PC-3 (cell line): Measurements from ENCODE around the gene NET1. TPM values are rescaled to one million over a fixed set of nuclear protein-coding genes. Genes with fewer than 3 reads are reported as not detected.

Experiments used
- ATAC-seq: fragments of 200-7000 bp; cut with Tn5 transposase; 2 replicates; pipeline ENCODE4 v1.9.1; 2020; ENCODE audit warnings: mild to moderate bottlenecking, moderate library complexity
- BruUV-seq: library from RNA; stranded (reverse); fragments of 400-500 nt; replicated peaks from 2 replicates; lab custom pipeline; 2021; lab: Mats Ljungman, UMichigan
- CTCF ChIA-PET: fragments of 300-600 bp; sonication (Branson Sonifier 250); formaldehyde crosslinking; loops from one replicate; lab custom pipeline; 2022; ENCODE audit warnings: antibody characterized with exemption; lab: Charles Lee
- POLR2A ChIA-PET: fragments of 300-600 bp; sonication (Branson Sonifier 250); formaldehyde crosslinking; loops from one replicate; lab custom pipeline; 2022; ENCODE audit warnings: antibody characterized with exemption; ENCODE audit not compliant: unreplicated experiment; lab: Charles Lee
- DNase-seq: peaks from one replicate; pipeline ENCODE4 v3.0.0-alpha.2; 2015
- H2AFZ ChIP-seq: fragments of 300-600 bp; sonication (generic); 2 replicates; pipeline ENCODE4 v1.6.0; 2016; ENCODE audit warnings: antibody characterized with exemption, low read length
- H3F3A ChIP-seq: fragments of 300-600 bp; sonication (generic); one replicate; pipeline ENCODE4 v1.6.0; 2017; ENCODE audit warnings: antibody characterized with exemption, low read length, control low read depth, mild to moderate bottlenecking; ENCODE audit not compliant: unreplicated experiment
- H3K27ac ChIP-seq: fragments of 300-600 bp; sonication (generic); 2 replicates; pipeline ENCODE4 v1.5.1; 2016; ENCODE audit warnings: mild to moderate bottlenecking, low read length
- H3K27me3 ChIP-seq: fragments of 300-600 bp; sonication (generic); 2 replicates; pipeline ENCODE4 v1.6.1; 2016; ENCODE audit warnings: low read length, mixed read lengths
- H3K36me3 ChIP-seq: fragments of 300-600 bp; sonication (generic); 2 replicates; pipeline ENCODE4 v1.6.1; 2016; ENCODE audit warnings: low read depth, mixed run types, low read length, mixed read lengths
- H3K4me1 ChIP-seq: fragments of 300-600 bp; sonication (generic); 2 replicates; pipeline ENCODE4 v1.5.1; 2016; ENCODE audit warnings: low read length; ENCODE audit not compliant: insufficient read depth
- H3K4me2 ChIP-seq: fragments of 300-600 bp; sonication (generic); 2 replicates; pipeline ENCODE4 v1.6.0; 2016; ENCODE audit warnings: low read length
- H3K4me3 ChIP-seq: fragments of 300-600 bp; sonication (generic); 2 replicates; pipeline ENCODE4 v1.5.1; 2016; ENCODE audit warnings: mild to moderate bottlenecking, low read length, mixed read lengths
- H3K79me2 ChIP-seq: fragments of 300-600 bp; sonication (generic); 2 replicates; pipeline ENCODE4 v1.6.1; 2017; ENCODE audit warnings: low read length, mixed read lengths
- H3K9ac ChIP-seq: fragments of 300-600 bp; sonication (generic); 2 replicates; pipeline ENCODE4 v1.6.0; 2016; ENCODE audit warnings: mild to moderate bottlenecking, low read length
- H3K9me2 ChIP-seq: fragments of 300-600 bp; sonication (generic); replicated peaks from 2 replicates; pipeline ENCODE4 v1.6.1; 2016; ENCODE audit warnings: mixed run types, low read length, mixed read lengths
- H3K9me3 ChIP-seq: fragments of 300-600 bp; sonication (generic); 2 replicates; pipeline ENCODE4 v1.6.1; 2016; ENCODE audit warnings: low read length, mixed read lengths
- H4K20me1 ChIP-seq: fragments of 300-600 bp; sonication (generic); 2 replicates; pipeline ENCODE4 v1.6.1; 2016; ENCODE audit warnings: low read length, mixed read lengths
- CTCF ChIP-seq: fragments of 300-600 bp; sonication (generic); conservative IDR thresholded peaks from 2 replicates; pipeline ENCODE4 v1.5.1; 2017; ENCODE audit warnings: antibody characterized with exemption, low read depth, mild to moderate bottlenecking, low read length
- EZH2 ChIP-seq: fragments of 300-600 bp; sonication (generic); IDR thresholded peaks from one replicate; pipeline ENCODE4 v1.6.1; 2017; ENCODE audit warnings: antibody characterized with exemption, mild to moderate bottlenecking, low read length; ENCODE audit not compliant: unreplicated experiment
- EZH2phosphoT487 ChIP-seq: fragments of 300-600 bp; sonication (generic); IDR thresholded peaks from 2 replicates; pipeline ENCODE4 v1.6.1; 2018; ENCODE audit warnings: mild to moderate bottlenecking, antibody characterized with exemption, low read length, borderline replicate concordance
- intact Hi-C: fragments of 100-400 bp; cut with micrococcal nuclease; formaldehyde crosslinking; loops from 2 replicates; pipeline ENCODE4 v1.9.0; 2023
- total RNA-seq: library from RNA; depleted of rRNA; stranded (reverse); fragments of >200 nt; gene quantifications from 2 replicates; pipeline ENCODE4 v1.2.3, GENCODE V29; 2014

Gene NET1
- total RNA-seq, 1 experiment from 2014 or later = 88.2 TPM

GRCh38 chr10:5447611-5448071, 35.3 kb downstream of the NET1 start:
- no TSS peak for BruUV-seq
- H3K4me1 ChIP-seq = 0 out of 2 replicates have a peak, but pooled peaks cover 4% of the 10 kb centered on the region

GRCh38 chr10:5448333-5449001, 36.1 kb downstream of the NET1 start:
- no peak for TF ChIP-seq CTCF
- TF ChIP-seq EZH2 = no peak
- TF ChIP-seq EZH2phosphoT487 = no peak
- 0 out of 2 replicates have a peak, but pooled peaks cover 4% of the 10 kb centered on the region for H3K4me1 ChIP-seq
- H3K27ac ChIP-seq = no peak overlapping the region
- ATAC-seq = no peak
- peaks cover 6% of the 10 kb centered on the region for H3F3A ChIP-seq
- peaks cover 43% of the 10 kb centered on the region for H4K20me1 ChIP-seq
- BruUV-seq = no TSS peak
- H3K4me2 ChIP-seq = peak overlapping the region; percentile 92
- CTCF ChIA-PET = no interaction called here
- peaks cover 94% of the 10 kb centered on the region for H3K79me2 ChIP-seq
- H3K27me3 ChIP-seq = no peaks in the 10 kb centered on the region
- peak overlapping the region; percentile 86 for H3K9ac ChIP-seq
- POLR2A ChIA-PET = interaction anchor here (0.6 to 0.9 kb wide), 3 partner anchors 99 to 162 kb away, joined by 4 to 11 read pairs (median 10); no protein-coding TSS in a partner anchor
- peak overlapping the region; percentile 92 for H3K4me3 ChIP-seq
- DNase-seq = no peak
- no peaks in the 10 kb centered on the region for H3K9me2 ChIP-seq
- H2AFZ ChIP-seq = no peak overlapping the region
- no peaks in the 10 kb centered on the region for H3K9me3 ChIP-seq
- intact Hi-C loops = loop anchor here (5.0 kb wide), 1 partner anchor 164 kb away; no protein-coding TSS in a partner anchor
- H3K36me3 ChIP-seq = peaks cover 28% of the 10 kb centered on the region

More at GRCh38 chr10:5447611-5448071, 35.3 kb downstream of the NET1 start:
- peaks cover 6% of the 10 kb centered on the region for H3F3A ChIP-seq
- peak overlapping the region; percentile 92 for H3K4me3 ChIP-seq
- intact Hi-C loops = loop anchor here (5.0 kb wide), 1 partner anchor 165 kb away; no protein-coding TSS in a partner anchor
- ChIA-PET CTCF (interaction anchor here (0.6 kb wide), 1 partner anchor 120 kb away, joined by 4 read pairs; no protein-coding TSS in a partner anchor), POLR2A (interaction anchor here (0.6 to 0.9 kb wide), 4 partner anchors 100 to 681 kb away, joined by 4 to 7 read pairs (median 4); no protein-coding TSS in a partner anchor)
- peak overlapping the region; percentile 92 for H3K4me2 ChIP-seq
- peak overlapping the region; percentile 86 for H3K9ac ChIP-seq
- ATAC-seq = peak; percentile 10; the same call in 1 of the 2 replicates
- H3K27me3 ChIP-seq = no peaks in the 10 kb centered on the region
- H2AFZ ChIP-seq = no peak overlapping the region
- H3K27ac ChIP-seq = 0 out of 2 replicates have a peak overlapping the region, but pooled peaks have one; percentile 37
- TF ChIP-seq EZH2phosphoT487 (no peak), CTCF (no peak), EZH2 (no peak)
- H3K9me2 ChIP-seq = no peaks in the 10 kb centered on the region
- H3K79me2 ChIP-seq = peaks cover 86% of the 10 kb centered on the region
- DNase-seq = no peak
- peaks cover 43% of the 10 kb centered on the region for H4K20me1 ChIP-seq
- H3K9me3 ChIP-seq = no peaks in the 10 kb centered on the region
- peaks cover 20% of the 10 kb centered on the region for H3K36me3 ChIP-seq
